GM23338 (cell line): ENCODE results near the gene RPS13. TPM values are rescaled to one million over a fixed set of nuclear protein-coding genes. Genes with fewer than 3 reads are reported as not detected.

Experiments used
- ATAC-seq: fragments of 200-7000 bp; cut with Tn5 transposase; 3 replicates; pipeline ENCODE4 v1.9.1; 2020
- DNase-seq: peaks from one replicate; pipeline ENCODE4 v3.0.0-alpha.2; 2015; ENCODE audit warnings: low spot score
- H2AFZ ChIP-seq: fragments of 200-600 bp; sonication (generic); 2 replicates; pipeline ENCODE4 v1.8.0; 2016; ENCODE audit warnings: antibody characterized with exemption, mild to moderate bottlenecking, moderate library complexity
- H3F3A ChIP-seq: fragments of 200-600 bp; sonication (generic); replicated peaks from 2 replicates; pipeline ENCODE4 v1.8.0; 2017; ENCODE audit warnings: antibody characterized with exemption, mixed run types, low read depth
- H3K27ac ChIP-seq: fragments of 200-600 bp; sonication (generic); 2 replicates; pipeline ENCODE4 v1.6.1; 2016; ENCODE audit warnings: low read depth
- H3K27me3 ChIP-seq: fragments of 200-600 bp; sonication (generic); 2 replicates; pipeline ENCODE4 v1.8.0; 2016; ENCODE audit warnings: mild to moderate bottlenecking, mixed run types, moderate library complexity; ENCODE audit not compliant: insufficient read depth
- H3K36me3 ChIP-seq: fragments of 200-600 bp; sonication (generic); 2 replicates; pipeline ENCODE4 v1.8.0; 2016; ENCODE audit warnings: mild to moderate bottlenecking; ENCODE audit not compliant: insufficient read depth
- H3K4me1 ChIP-seq: fragments of 200-600 bp; sonication (generic); 2 replicates; pipeline ENCODE4 v1.8.0; 2016; ENCODE audit warnings: mild to moderate bottlenecking, moderate library complexity; ENCODE audit not compliant: insufficient read depth
- H3K4me2 ChIP-seq: fragments of 200-600 bp; sonication (generic); 2 replicates; pipeline ENCODE4 v1.7.1; 2017; ENCODE audit warnings: mixed run types
- H3K4me3 ChIP-seq: fragments of 200-600 bp; sonication (generic); 2 replicates; pipeline ENCODE4 v1.6.1; 2016; ENCODE audit warnings: mixed run types
- H3K79me2 ChIP-seq: fragments of 200-600 bp; sonication (generic); replicated peaks from 2 replicates; pipeline ENCODE4 v1.8.0; 2017; ENCODE audit warnings: mild to moderate bottlenecking; ENCODE audit not compliant: insufficient read depth
- H3K9me2 ChIP-seq: fragments of 200-600 bp; sonication (generic); 2 replicates; pipeline ENCODE4 v1.8.0; 2017; ENCODE audit not compliant: insufficient read depth
- H4K20me1 ChIP-seq: fragments of 200-600 bp; sonication (generic); replicated peaks from 2 replicates; pipeline ENCODE4 v1.8.0; 2017; ENCODE audit warnings: mild to moderate bottlenecking; ENCODE audit not compliant: insufficient read depth
- H3K27ac Mint-ChIP-seq: 2 replicates; pipeline ENCODE4 v1.8.0; 2020; ENCODE audit warnings: inconsistent platforms, mild to moderate bottlenecking, moderate library complexity, mixed read lengths
- H3K27me3 Mint-ChIP-seq: 3 replicates; pipeline ENCODE4 v1.8.0; 2022; ENCODE audit warnings: low read depth, mild to moderate bottlenecking, moderate library complexity, mixed read lengths, inconsistent platforms; ENCODE audit not compliant: insufficient read depth, poor library complexity
- H3K36me3 Mint-ChIP-seq: 3 replicates; pipeline ENCODE4 v1.8.0; 2021; ENCODE audit warnings: low read depth, mild to moderate bottlenecking, inconsistent platforms, moderate library complexity, mixed read lengths
- H3K4me1 Mint-ChIP-seq: 3 replicates; pipeline ENCODE4 v1.8.0; 2020; ENCODE audit warnings: mild to moderate bottlenecking, inconsistent platforms, mixed read lengths
- H3K4me3 Mint-ChIP-seq: 3 replicates; pipeline ENCODE4 v1.8.0; 2021; ENCODE audit warnings: moderate library complexity, mild to moderate bottlenecking, inconsistent platforms, mixed read lengths
- H3K9me3 Mint-ChIP-seq: 3 replicates; pipeline ENCODE4 v1.8.0; 2020; ENCODE audit warnings: moderate library complexity, mild to moderate bottlenecking, inconsistent platforms, mixed read lengths
- CREB1 ChIP-seq: fragments of 250-450 bp; sonication (Bioruptor Pico); IDR thresholded peaks from 2 replicates; pipeline ENCODE4 v1.5.0; 2020; ENCODE audit warnings: low read depth, mild to moderate bottlenecking, moderate library complexity
- ETS1 ChIP-seq: IDR thresholded peaks from 2 replicates; pipeline ENCODE4 v1.6.1; 2016; ENCODE audit warnings: antibody characterized with exemption
- EZH2 ChIP-seq: fragments of 200-600 bp; sonication (generic); IDR thresholded peaks from one replicate; pipeline ENCODE4 v1.8.0; 2017; ENCODE audit warnings: antibody characterized with exemption, mild to moderate bottlenecking, low read depth; ENCODE audit not compliant: unreplicated experiment
- NANOG ChIP-seq: IDR thresholded peaks from 2 replicates; pipeline ENCODE4 v1.6.1; 2016; ENCODE audit warnings: antibody characterized with exemption, borderline replicate concordance
- STAT1 ChIP-seq: IDR thresholded peaks from one replicate; pipeline ENCODE4 v1.6.1; 2016; ENCODE audit warnings: antibody characterized with exemption; ENCODE audit not compliant: unreplicated experiment
- ZNF114 ChIP-seq: fragments of 250-450 bp; sonication (Bioruptor Pico); IDR thresholded peaks from 2 replicates; pipeline ENCODE4 v1.5.0; 2020; ENCODE audit warnings: mild to moderate bottlenecking, moderate library complexity
- ZNF331 ChIP-seq: fragments of 250-450 bp; sonication (Bioruptor Pico); IDR thresholded peaks from 2 replicates; pipeline ENCODE4 v1.5.0; 2020; ENCODE audit warnings: low read depth, mild to moderate bottlenecking, moderate library complexity
- polyA plus RNA-seq: library from polyadenylated mRNA; unstranded; fragments of >200 nt; fragmentation: Nextera tagmentation; extraction: Ambion mirVana; gene quantifications from 2 replicates; pipeline ENCODE4 v1.2.1, GENCODE V29; 2016
- total RNA-seq: library from RNA; depleted of rRNA; stranded (reverse); fragments of >200 nt; shearing (Covaris generic); gene quantifications from 2 replicates; pipeline ENCODE4 v1.2.3, GENCODE V29; 2014
- TF ChIP-seq, protein P1 (sequence below): fragments of 250-450 bp; sonication (Bioruptor Pico); IDR thresholded peaks from 2 replicates; pipeline ENCODE4 v1.5.0; 2020; ENCODE audit warnings: mild to moderate bottlenecking, moderate library complexity

Gene RPS13
- total and polyA plus RNA-seq, 2 experiments from 2014 or later: 1,211 to 1,717 TPM

DNA sequence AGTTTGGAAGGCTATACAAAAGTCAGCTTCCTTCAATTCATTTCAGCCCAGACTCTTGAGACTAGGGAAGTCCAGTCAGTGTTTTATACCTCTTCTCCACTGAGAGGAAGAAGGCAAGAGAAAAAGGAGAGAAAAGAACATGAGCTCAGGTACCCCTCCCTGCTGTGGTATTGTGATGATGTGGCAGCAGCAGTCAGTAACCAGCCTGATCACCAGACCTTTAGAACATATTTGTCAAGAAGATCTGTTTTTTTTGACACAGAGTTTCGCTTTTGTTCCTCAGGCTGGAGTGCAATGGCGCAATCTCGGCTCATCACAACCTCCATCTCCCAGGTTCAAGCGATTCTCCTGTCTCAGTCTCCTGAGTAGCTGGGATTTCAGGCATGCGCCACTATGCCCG lies 21.2 kb upstream of the RPS13 start (continued):
- TF ChIP-seq, protein P1, sequence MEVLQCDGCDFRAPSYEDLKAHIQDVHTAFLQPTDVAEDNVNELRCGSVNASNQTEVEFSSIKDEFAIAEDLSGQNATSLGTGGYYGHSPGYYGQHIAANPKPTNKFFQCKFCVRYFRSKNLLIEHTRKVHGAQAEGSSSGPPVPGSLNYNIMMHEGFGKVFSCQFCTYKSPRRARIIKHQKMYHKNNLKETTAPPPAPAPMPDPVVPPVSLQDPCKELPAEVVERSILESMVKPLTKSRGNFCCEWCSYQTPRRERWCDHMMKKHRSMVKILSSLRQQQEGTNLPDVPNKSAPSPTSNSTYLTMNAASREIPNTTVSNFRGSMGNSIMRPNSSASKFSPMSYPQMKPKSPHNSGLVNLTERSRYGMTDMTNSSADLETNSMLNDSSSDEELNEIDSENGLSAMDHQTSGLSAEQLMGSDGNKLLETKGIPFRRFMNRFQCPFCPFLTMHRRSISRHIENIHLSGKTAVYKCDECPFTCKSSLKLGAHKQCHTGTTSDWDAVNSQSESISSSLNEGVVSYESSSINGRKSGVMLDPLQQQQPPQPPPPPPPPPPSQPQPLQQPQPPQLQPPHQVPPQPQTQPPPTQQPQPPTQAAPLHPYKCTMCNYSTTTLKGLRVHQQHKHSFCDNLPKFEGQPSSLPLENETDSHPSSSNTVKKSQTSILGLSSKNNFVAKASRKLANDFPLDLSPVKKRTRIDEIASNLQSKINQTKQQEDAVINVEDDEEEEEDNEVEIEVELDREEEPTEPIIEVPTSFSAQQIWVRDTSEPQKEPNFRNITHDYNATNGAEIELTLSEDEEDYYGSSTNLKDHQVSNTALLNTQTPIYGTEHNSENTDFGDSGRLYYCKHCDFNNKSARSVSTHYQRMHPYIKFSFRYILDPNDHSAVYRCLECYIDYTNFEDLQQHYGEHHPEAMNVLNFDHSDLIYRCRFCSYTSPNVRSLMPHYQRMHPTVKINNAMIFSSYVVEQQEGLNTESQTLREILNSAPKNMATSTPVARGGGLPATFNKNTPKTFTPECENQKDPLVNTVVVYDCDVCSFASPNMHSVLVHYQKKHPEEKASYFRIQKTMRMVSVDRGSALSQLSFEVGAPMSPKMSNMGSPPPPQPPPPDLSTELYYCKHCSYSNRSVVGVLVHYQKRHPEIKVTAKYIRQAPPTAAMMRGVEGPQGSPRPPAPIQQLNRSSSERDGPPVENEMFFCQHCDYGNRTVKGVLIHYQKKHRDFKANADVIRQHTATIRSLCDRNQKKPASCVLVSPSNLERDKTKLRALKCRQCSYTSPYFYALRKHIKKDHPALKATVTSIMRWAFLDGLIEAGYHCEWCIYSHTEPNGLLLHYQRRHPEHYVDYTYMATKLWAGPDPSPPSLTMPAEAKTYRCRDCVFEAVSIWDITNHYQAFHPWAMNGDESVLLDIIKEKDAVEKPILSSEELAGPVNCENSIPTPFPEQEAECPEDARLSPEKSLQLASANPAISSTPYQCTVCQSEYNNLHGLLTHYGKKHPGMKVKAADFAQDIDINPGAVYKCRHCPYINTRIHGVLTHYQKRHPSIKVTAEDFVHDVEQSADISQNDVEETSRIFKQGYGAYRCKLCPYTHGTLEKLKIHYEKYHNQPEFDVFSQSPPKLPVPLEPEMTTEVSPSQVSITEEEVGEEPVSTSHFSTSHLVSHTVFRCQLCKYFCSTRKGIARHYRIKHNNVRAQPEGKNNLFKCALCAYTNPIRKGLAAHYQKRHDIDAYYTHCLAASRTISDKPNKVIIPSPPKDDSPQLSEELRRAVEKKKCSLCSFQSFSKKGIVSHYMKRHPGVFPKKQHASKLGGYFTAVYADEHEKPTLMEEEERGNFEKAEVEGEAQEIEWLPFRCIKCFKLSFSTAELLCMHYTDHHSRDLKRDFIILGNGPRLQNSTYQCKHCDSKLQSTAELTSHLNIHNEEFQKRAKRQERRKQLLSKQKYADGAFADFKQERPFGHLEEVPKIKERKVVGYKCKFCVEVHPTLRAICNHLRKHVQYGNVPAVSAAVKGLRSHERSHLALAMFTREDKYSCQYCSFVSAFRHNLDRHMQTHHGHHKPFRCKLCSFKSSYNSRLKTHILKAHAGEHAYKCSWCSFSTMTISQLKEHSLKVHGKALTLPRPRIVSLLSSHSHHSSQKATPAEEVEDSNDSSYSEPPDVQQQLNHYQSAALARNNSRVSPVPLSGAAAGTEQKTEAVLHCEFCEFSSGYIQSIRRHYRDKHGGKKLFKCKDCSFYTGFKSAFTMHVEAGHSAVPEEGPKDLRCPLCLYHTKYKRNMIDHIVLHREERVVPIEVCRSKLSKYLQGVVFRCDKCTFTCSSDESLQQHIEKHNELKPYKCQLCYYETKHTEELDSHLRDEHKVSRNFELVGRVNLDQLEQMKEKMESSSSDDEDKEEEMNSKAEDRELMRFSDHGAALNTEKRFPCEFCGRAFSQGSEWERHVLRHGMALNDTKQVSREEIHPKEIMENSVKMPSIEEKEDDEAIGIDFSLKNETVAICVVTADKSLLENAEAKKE (CRISPR knock-in tag): no peak
- no peak for TF ChIP-seq NANOG
- no peak for TF ChIP-seq ZNF331
- TF ChIP-seq CREB1 (CRISPR knock-in tag): no peak

- H2AFZ ChIP-seq: no peak overlapping the region
- H3F3A ChIP-seq: no peaks in the 10 kb centered on the region
- Mint-ChIP-seq H3K36me3 (peaks cover 68% of the 10 kb centered on the region), H3K4me3 (no peak overlapping the region), H3K9me3 (no peaks in the 10 kb centered on the region), H3K27me3 (peaks cover 2% of the 10 kb centered on the region), H3K4me1 (no peaks in the 10 kb centered on the region), H3K27ac (no peak overlapping the region)
- no peaks in the 10 kb centered on the region for H3K4me1 ChIP-seq
- no peak overlapping the region for H3K4me2 ChIP-seq
- no peak for ATAC-seq
- no peak for DNase-seq
- H3K27ac ChIP-seq: no peak overlapping the region
- peaks cover 6% of the 10 kb centered on the region; the same call in 1 of the 2 replicates for H4K20me1 ChIP-seq
- no peaks in the 10 kb centered on the region for H3K79me2 ChIP-seq
- H3K9me2 ChIP-seq: no peaks in the 10 kb centered on the region
- H3K36me3 ChIP-seq: peaks cover 52% of the 10 kb centered on the region
- no peak overlapping the region for H3K4me3 ChIP-seq
- no peaks in the 10 kb centered on the region for H3K27me3 ChIP-seq
- TF ChIP-seq EZH2 (no peak), ZNF114 (no peak), ETS1 (no peak), STAT1 (no peak), ZNF331 (no peak), NANOG (no peak), CREB1 (CRISPR knock-in tag) (no peak)
- TF ChIP-seq, protein P1 (CRISPR knock-in tag): no peak
These were observed 20.6 kb upstream of the RPS13 start for GRCh38 chr11:17098038-17098437.
